Measurements from ENCODE around the gene CNGA1. TPM values are rescaled to one million over a fixed set of nuclear protein-coding genes. Genes with fewer than 3 reads are reported as not detected.

CNGA1 gene
- total RNA-seq, 1 donor from 2014 or later: not detected

GRCh38 chr4:48032721-48033120 lies 16.2 kb upstream of the CNGA1 start:
- Mint-ChIP-seq H3K4me1 (ENCODE audit: unreplicated experiment) (no peaks in the 10 kb centered on the region), H3K27ac (ENCODE audit: unreplicated experiment) (no peak overlapping the region), H3K36me3 (ENCODE audit: low read depth, unreplicated experiment) (no peaks in the 10 kb centered on the region), H3K9me3 (ENCODE audit: unreplicated experiment) (no peaks in the 10 kb centered on the region), H3K27me3 (ENCODE audit: unreplicated experiment) (no peaks in the 10 kb centered on the region), H3K4me3 (ENCODE audit: unreplicated experiment) (no peak overlapping the region)
- no peak for DNase-seq (ENCODE audit: low spot score)
- no peak for TF ChIP-seq CTCF (IDR thresholded peaks at IDR 0.05; ENCODE audit: unreplicated experiment)

- no peaks in the 10 kb centered on the region for H3K27me3 Mint-ChIP-seq (ENCODE audit: unreplicated experiment)
- no peaks in the 10 kb centered on the region for H3K4me1 Mint-ChIP-seq (ENCODE audit: unreplicated experiment)
- DNase-seq (ENCODE audit: low spot score): no peak
- no peak for TF ChIP-seq CTCF (IDR thresholded peaks at IDR 0.05; ENCODE audit: unreplicated experiment)
- no peak overlapping the region for H3K27ac Mint-ChIP-seq (ENCODE audit: unreplicated experiment)
- H3K4me3 Mint-ChIP-seq (ENCODE audit: unreplicated experiment): no peak overlapping the region
- H3K36me3 Mint-ChIP-seq (ENCODE audit: low read depth, unreplicated experiment): no peaks in the 10 kb centered on the region
- no peaks in the 10 kb centered on the region for H3K9me3 Mint-ChIP-seq (ENCODE audit: unreplicated experiment)
These were observed 15.5 kb upstream of the CNGA1 start for GRCh38 chr4:48031802-48032525.

GRCh38 chr4:48030470-48030869 lies 14.0 kb upstream of the CNGA1 start:
- no peak for DNase-seq (ENCODE audit: low spot score)
- no peak for TF ChIP-seq CTCF (IDR thresholded peaks at IDR 0.05; ENCODE audit: unreplicated experiment)
- Mint-ChIP-seq H3K4me3 (ENCODE audit: unreplicated experiment) (no peak overlapping the region), H3K27me3 (ENCODE audit: unreplicated experiment) (no peaks in the 10 kb centered on the region), H3K36me3 (ENCODE audit: low read depth, unreplicated experiment) (no peaks in the 10 kb centered on the region), H3K9me3 (ENCODE audit: unreplicated experiment) (no peaks in the 10 kb centered on the region), H3K27ac (ENCODE audit: unreplicated experiment) (no peak overlapping the region), H3K4me1 (ENCODE audit: unreplicated experiment) (no peaks in the 10 kb centered on the region)

GRCh38 chr4:48028696-48029095 lies 12.2 kb upstream of the CNGA1 start:
- no peak overlapping the region for H3K4me3 Mint-ChIP-seq (ENCODE audit: unreplicated experiment)
- no peaks in the 10 kb centered on the region for H3K27me3 Mint-ChIP-seq (ENCODE audit: unreplicated experiment)
- no peak for TF ChIP-seq CTCF (IDR thresholded peaks at IDR 0.05; ENCODE audit: unreplicated experiment)
- DNase-seq (ENCODE audit: low spot score): no peak
- H3K4me1 Mint-ChIP-seq (ENCODE audit: unreplicated experiment): no peaks in the 10 kb centered on the region
- H3K27ac Mint-ChIP-seq (ENCODE audit: unreplicated experiment): no peak overlapping the region
- H3K9me3 Mint-ChIP-seq (ENCODE audit: unreplicated experiment): no peaks in the 10 kb centered on the region
- H3K36me3 Mint-ChIP-seq (ENCODE audit: low read depth, unreplicated experiment): no peaks in the 10 kb centered on the region

GRCh38 chr4:48027653-48028052 lies 11.2 kb upstream of the CNGA1 start:
- Mint-ChIP-seq H3K27ac (ENCODE audit: unreplicated experiment) (no peak overlapping the region), H3K36me3 (ENCODE audit: low read depth, unreplicated experiment) (no peaks in the 10 kb centered on the region), H3K4me1 (ENCODE audit: unreplicated experiment) (no peaks in the 10 kb centered on the region), H3K9me3 (ENCODE audit: unreplicated experiment) (no peaks in the 10 kb centered on the region), H3K4me3 (ENCODE audit: unreplicated experiment) (no peak overlapping the region), H3K27me3 (ENCODE audit: unreplicated experiment) (no peaks in the 10 kb centered on the region)
- no peak for DNase-seq (ENCODE audit: low spot score)
- TF ChIP-seq CTCF (IDR thresholded peaks at IDR 0.05; ENCODE audit: unreplicated experiment): no peak
